ENCODE results near the gene CORO2B. TPM values are rescaled to one million over a fixed set of nuclear protein-coding genes. Genes with fewer than 3 reads are reported as not detected.

Gene CORO2B
- total and polyA plus RNA-seq, 2 of the 4 experiments (the other 2 are of a cell fraction), result 9.3 to 39.3 TPM

DNA sequence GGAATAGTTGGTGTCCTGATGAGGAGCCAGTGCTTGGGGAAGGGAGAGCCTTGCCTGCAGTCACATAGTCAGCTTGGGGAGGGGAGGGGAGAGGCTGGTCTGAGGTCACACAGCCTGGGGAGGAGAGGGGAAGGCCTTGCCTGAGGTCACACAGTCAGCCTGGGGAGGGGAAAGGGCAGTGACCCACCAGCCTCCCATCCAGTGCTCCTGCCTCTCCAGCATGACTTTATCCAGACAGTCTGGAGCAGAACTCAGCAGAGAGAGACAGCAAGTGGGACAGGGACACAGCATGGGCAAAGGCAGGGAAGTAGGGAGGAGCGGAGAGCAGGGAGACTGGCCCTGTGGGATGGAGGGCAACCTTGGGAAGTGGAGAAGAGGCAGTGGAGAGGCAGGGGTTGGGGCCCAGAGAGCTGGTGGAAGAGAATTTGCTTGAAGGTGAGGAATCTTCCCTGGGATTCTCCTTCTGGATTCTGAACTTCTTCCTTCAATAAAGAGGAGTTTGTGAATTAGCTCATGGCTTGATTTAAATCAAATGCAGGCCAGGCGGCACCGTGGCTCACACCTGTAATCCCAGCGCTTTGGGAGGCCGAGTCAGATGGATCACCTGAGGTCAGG is 64.5 kb downstream of the CORO2B start:
- in situ Hi-C loops (cut with MboI; ENCODE audit: low sequenced_read_pairs), result no loop called here
- Histone ChIP-seq H3K4me1 (ENCODE audit: control insufficient read depth, insufficient read depth, low read length) (peaks cover 52% of the 10 kb centered on the region), H3K4me2 (ENCODE audit: low read depth, low read length) (peak overlapping the region; percentile 4; the same call in 1 of the 2 replicates)

More for the DNA sequence above, 64.5 kb downstream of the CORO2B start:
- no TSS peak for BruUV-seq (replicated peaks)
- CTCF ChIA-PET, result interaction anchor here (0.7 to 0.9 kb wide), 2 partner anchors 31 to 77 kb away, joined by 3 read pairs; no protein-coding TSS in a partner anchor
- POLR2A ChIA-PET (ENCODE audit: unreplicated experiment), result no interaction called here
- H3K27ac ChIP-seq (ENCODE audit: insufficient read depth, low read length), result peak overlapping the region; percentile 91
- ATAC-seq (ENCODE audit: low read depth) (peak; percentile 21), DNase-seq (no peak)
- H4K91ac ChIP-seq (ENCODE audit: insufficient read depth, low read depth, low read length), result peak overlapping the region; percentile 95
- H3K18ac ChIP-seq (ENCODE audit: low read depth, low read length), result peak overlapping the region; percentile 98
- H2AK5ac ChIP-seq (ENCODE audit: low read depth, low read length), result peak overlapping the region; percentile 98
- peaks cover 51% of the 10 kb centered on the region for H3K9me1 ChIP-seq (ENCODE audit: insufficient read depth, low read length)
- H4K5ac ChIP-seq (ENCODE audit: low read depth, low read length), result peak overlapping the region; percentile 97
- peak overlapping the region; percentile 97 for H2AK9ac ChIP-seq (replicated peaks; ENCODE audit: low read depth, low read length, poor library complexity)
- H3K56ac ChIP-seq (ENCODE audit: extremely low read depth, insufficient read depth, low read length), result peak overlapping the region; percentile 66; the same call in 1 of the 2 replicates
- peak overlapping the region; percentile 55 for H2AFZ ChIP-seq (replicated peaks; ENCODE audit: low read length, poor library complexity)
- H3K36me3 ChIP-seq (ENCODE audit: control insufficient read depth, insufficient read depth, low read length), result no peaks in the 10 kb centered on the region
- intact Hi-C loops (cut with micrococcal nuclease), result no loop called here
- H3K23ac ChIP-seq (ENCODE audit: low read depth, low read length), result peak overlapping the region; percentile 98
- H3K9me3 ChIP-seq (ENCODE audit: control insufficient read depth, insufficient read depth, low read length), result no peaks in the 10 kb centered on the region
- H2BK20ac ChIP-seq (ENCODE audit: low read depth, low read length), result peak overlapping the region; percentile 99
- H2BK5ac ChIP-seq (ENCODE audit: low read depth, low read length, poor library complexity, severe bottlenecking), result peak overlapping the region; percentile 98
- H2BK15ac ChIP-seq (ENCODE audit: low read depth, low read length), result peak overlapping the region; percentile 98; the same call in 2 of the 3 replicates
- dilution Hi-C loops (cut with HindIII; ENCODE audit: low sequenced_read_pairs, unreplicated experiment), result no loop called here
- H3K79me1 ChIP-seq (ENCODE audit: low read depth in 1 of 2, low read length in 2 of 2), result peaks cover 9 to 64% of the 10 kb centered on the region in 2 experiments
- TF ChIP-seq MAZ (IDR thresholded peaks at IDR 0.05; ENCODE audit: borderline replicate concordance, low read depth, low read length), result no peak; the same call in 1 of the 2 replicates
- TF ChIP-seq SMC3 (IDR thresholded peaks at IDR 0.05; ENCODE audit: low read depth, low read length), result no peak
- no peak for TF ChIP-seq CHD1 (IDR thresholded peaks at IDR 0.05; ENCODE audit: low read depth, low read length)
- TF ChIP-seq, protein P1, sequence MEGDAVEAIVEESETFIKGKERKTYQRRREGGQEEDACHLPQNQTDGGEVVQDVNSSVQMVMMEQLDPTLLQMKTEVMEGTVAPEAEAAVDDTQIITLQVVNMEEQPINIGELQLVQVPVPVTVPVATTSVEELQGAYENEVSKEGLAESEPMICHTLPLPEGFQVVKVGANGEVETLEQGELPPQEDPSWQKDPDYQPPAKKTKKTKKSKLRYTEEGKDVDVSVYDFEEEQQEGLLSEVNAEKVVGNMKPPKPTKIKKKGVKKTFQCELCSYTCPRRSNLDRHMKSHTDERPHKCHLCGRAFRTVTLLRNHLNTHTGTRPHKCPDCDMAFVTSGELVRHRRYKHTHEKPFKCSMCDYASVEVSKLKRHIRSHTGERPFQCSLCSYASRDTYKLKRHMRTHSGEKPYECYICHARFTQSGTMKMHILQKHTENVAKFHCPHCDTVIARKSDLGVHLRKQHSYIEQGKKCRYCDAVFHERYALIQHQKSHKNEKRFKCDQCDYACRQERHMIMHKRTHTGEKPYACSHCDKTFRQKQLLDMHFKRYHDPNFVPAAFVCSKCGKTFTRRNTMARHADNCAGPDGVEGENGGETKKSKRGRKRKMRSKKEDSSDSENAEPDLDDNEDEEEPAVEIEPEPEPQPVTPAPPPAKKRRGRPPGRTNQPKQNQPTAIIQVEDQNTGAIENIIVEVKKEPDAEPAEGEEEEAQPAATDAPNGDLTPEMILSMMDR (conservative IDR thresholded peaks at IDR 0.05; ENCODE audit: low read depth, low read length), result no peak
- no peak for TF ChIP-seq MAFK (IDR thresholded peaks at IDR 0.05; ENCODE audit: low read depth, low read length)
- TF ChIP-seq NFE2L2 (IDR thresholded peaks at IDR 0.05; ENCODE audit: low read depth, low read length), result no peak
- no peak for TF ChIP-seq RAD21 (IDR thresholded peaks at IDR 0.05; ENCODE audit: low read length)
- TF ChIP-seq, protein P2, sequence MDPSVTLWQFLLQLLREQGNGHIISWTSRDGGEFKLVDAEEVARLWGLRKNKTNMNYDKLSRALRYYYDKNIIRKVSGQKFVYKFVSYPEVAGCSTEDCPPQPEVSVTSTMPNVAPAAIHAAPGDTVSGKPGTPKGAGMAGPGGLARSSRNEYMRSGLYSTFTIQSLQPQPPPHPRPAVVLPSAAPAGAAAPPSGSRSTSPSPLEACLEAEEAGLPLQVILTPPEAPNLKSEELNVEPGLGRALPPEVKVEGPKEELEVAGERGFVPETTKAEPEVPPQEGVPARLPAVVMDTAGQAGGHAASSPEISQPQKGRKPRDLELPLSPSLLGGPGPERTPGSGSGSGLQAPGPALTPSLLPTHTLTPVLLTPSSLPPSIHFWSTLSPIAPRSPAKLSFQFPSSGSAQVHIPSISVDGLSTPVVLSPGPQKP (IDR thresholded peaks at IDR 0.05; ENCODE audit: borderline replicate concordance, low read depth, low read length), result no peak
- TF ChIP-seq, protein P3, sequence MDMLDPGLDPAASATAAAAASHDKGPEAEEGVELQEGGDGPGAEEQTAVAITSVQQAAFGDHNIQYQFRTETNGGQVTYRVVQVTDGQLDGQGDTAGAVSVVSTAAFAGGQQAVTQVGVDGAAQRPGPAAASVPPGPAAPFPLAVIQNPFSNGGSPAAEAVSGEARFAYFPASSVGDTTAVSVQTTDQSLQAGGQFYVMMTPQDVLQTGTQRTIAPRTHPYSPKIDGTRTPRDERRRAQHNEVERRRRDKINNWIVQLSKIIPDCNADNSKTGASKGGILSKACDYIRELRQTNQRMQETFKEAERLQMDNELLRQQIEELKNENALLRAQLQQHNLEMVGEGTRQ (IDR thresholded peaks at IDR 0.05; ENCODE audit: low read depth, low read length), result no peak
- no peak for TF ChIP-seq RFX5 (IDR thresholded peaks at IDR 0.05; ENCODE audit: low read depth, low read length)
- no peak for TF ChIP-seq RCOR1 (IDR thresholded peaks at IDR 0.05; ENCODE audit: insufficient replicate concordance, low read length)
- TF ChIP-seq CEBPB (IDR thresholded peaks at IDR 0.05; ENCODE audit: low read depth, low read length), result no peak
- TF ChIP-seq BHLHE40 (IDR thresholded peaks at IDR 0.05; ENCODE audit: low read depth, low read length), result no peak
- TF ChIP-seq POLR2A (IDR thresholded peaks at IDR 0.05; ENCODE audit: low read depth, low read length), result no peak
- no peak for TF ChIP-seq FOS (IDR thresholded peaks at IDR 0.05; ENCODE audit: low read depth, low read length)
- peak overlapping the region; percentile 100 for H3K14ac ChIP-seq (replicated peaks; ENCODE audit: low read depth, low read length)
- H2BK120ac ChIP-seq (ENCODE audit: low read depth, low read length), result peak overlapping the region; percentile 99
- peak overlapping the region; percentile 99 for H3K4ac ChIP-seq (ENCODE audit: low read depth, low read length)
- peaks cover 3% of the 10 kb centered on the region; the same call in 1 of the 2 replicates for H4K20me1 ChIP-seq (ENCODE audit: insufficient read depth, low read length)
- no peak overlapping the region for H3K4me3 ChIP-seq (ENCODE audit: insufficient read depth, low read depth, low read length)
- H4K8ac ChIP-seq (ENCODE audit: low read depth in 2 of 2, low read length in 2 of 2), result peak overlapping the region; percentile 66 to 92; a peak in 3 of 4 replicates
- WGBS, 2 experiments (ENCODE audit: extremely low coverage in 2 of 2, insufficient read length in 1 of 2), result 100% methylated on average over 1 of the region's 5 CpGs; no CpG with 5 or more reads in 1 of the 2 experiments
- H3K9ac ChIP-seq (ENCODE audit: low read depth, low read length), result peak overlapping the region; percentile 30; the same call in 1 of the 2 replicates
- H3K27me3 ChIP-seq (ENCODE audit: control insufficient read depth, insufficient read depth, low read length), result no peaks in the 10 kb centered on the region
